PC-9 (cell line): Measurements from ENCODE around the gene STK32B. TPM values are rescaled to one million over a fixed set of nuclear protein-coding genes. Genes with fewer than 3 reads are reported as not detected.

Source experiments
- BruUV-seq: library from RNA; stranded (reverse); fragments of 400-500 nt; replicated peaks from 2 replicates; lab custom pipeline; 2021; lab: Mats Ljungman, UMichigan
- CTCF ChIA-PET: fragments of 300-600 bp; sonication (Branson Sonifier 250); formaldehyde crosslinking; loops from one replicate; lab custom pipeline; 2022; ENCODE audit warnings: antibody characterized with exemption; lab: Charles Lee
- POLR2A ChIA-PET: fragments of 300-600 bp; sonication (Branson Sonifier 250); formaldehyde crosslinking; loops from one replicate; lab custom pipeline; 2022; ENCODE audit warnings: antibody characterized with exemption; ENCODE audit not compliant: unreplicated experiment; lab: Charles Lee
- DNase-seq, 2 experiments: peaks; one replicate each; pipeline versions ENCODE4 v3.0.0 to v3.0.0-alpha.2; 2015 to 2022; ENCODE audit warnings: mixed read lengths in 1 of 2
- H2AFZ ChIP-seq: fragments of 200-600 bp; sonication (generic); 2 replicates; pipeline ENCODE4 v1.8.1; 2017; ENCODE audit warnings: antibody characterized with exemption
- H3F3A ChIP-seq: fragments of 200-600 bp; sonication (generic); 2 replicates; pipeline ENCODE4 v1.8.1; 2017; ENCODE audit warnings: antibody characterized with exemption, mild to moderate bottlenecking, low read depth; ENCODE audit not compliant: insufficient read depth
- H3K27ac ChIP-seq: fragments of 200-600 bp; sonication (generic); 2 replicates; pipeline ENCODE4 v1.6.1; 2016; ENCODE audit warnings: mixed run types
- H3K27me3 ChIP-seq: fragments of 200-600 bp; sonication (generic); 2 replicates; pipeline ENCODE4 v1.6.1; 2016; ENCODE audit warnings: low read depth, mixed run types; ENCODE audit not compliant: insufficient read depth
- H3K36me3 ChIP-seq: fragments of 200-600 bp; sonication (generic); 2 replicates; pipeline ENCODE4 v1.6.1; 2016; ENCODE audit warnings: low read depth, mixed run types
- H3K4me1 ChIP-seq: fragments of 200-600 bp; sonication (generic); replicated peaks from 2 replicates; pipeline ENCODE4 v1.6.1; 2016; ENCODE audit warnings: mixed run types; ENCODE audit not compliant: insufficient read depth
- H3K4me2 ChIP-seq: fragments of 200-600 bp; sonication (generic); 2 replicates; pipeline ENCODE4 v1.6.1; 2017; ENCODE audit warnings: mixed run types
- H3K4me3 ChIP-seq: fragments of 200-600 bp; sonication (generic); 2 replicates; pipeline ENCODE4 v1.6.1; 2016; ENCODE audit warnings: mixed run types
- H3K79me2 ChIP-seq: fragments of 200-600 bp; sonication (generic); 2 replicates; pipeline ENCODE4 v1.6.1; 2017; ENCODE audit warnings: low read depth, mixed run types
- H3K9me2 ChIP-seq: fragments of 200-600 bp; sonication (generic); 2 replicates; pipeline ENCODE4 v1.8.1; 2017; ENCODE audit warnings: mild to moderate bottlenecking; ENCODE audit not compliant: insufficient read depth
- H3K9me3 ChIP-seq: fragments of 200-600 bp; sonication (generic); 2 replicates; pipeline ENCODE4 v1.8.1; 2016; ENCODE audit warnings: low read depth; ENCODE audit not compliant: insufficient read depth
- H4K20me1 ChIP-seq: fragments of 200-600 bp; sonication (generic); 2 replicates; pipeline ENCODE4 v1.8.1; 2017; ENCODE audit not compliant: insufficient read depth
- EZH2 ChIP-seq: fragments of 200-600 bp; sonication (generic); IDR thresholded peaks from 2 replicates; pipeline ENCODE4 v1.8.0; 2017; ENCODE audit warnings: antibody characterized with exemption, low read depth
- intact Hi-C: fragments of 100-400 bp; cut with micrococcal nuclease; formaldehyde crosslinking; loops from one replicate; pipeline ENCODE4 v1.10.0; 2022; ENCODE audit not compliant: unreplicated experiment
- total RNA-seq: library from RNA; stranded (reverse); gene quantifications from 2 replicates; pipeline ENCODE4 v1.2.3, GENCODE V29; 2021
- TF ChIP-seq, protein P1 (sequence below): fragments of 200-600 bp; sonication (generic); conservative IDR thresholded peaks from 2 replicates; pipeline ENCODE4 v1.6.1; 2017; ENCODE audit warnings: mixed run types, antibody characterized with exemption, mild to moderate bottlenecking, moderate library complexity

Gene STK32B
- total RNA-seq, 1 experiment from 2014 or later = not detected

DNA sequence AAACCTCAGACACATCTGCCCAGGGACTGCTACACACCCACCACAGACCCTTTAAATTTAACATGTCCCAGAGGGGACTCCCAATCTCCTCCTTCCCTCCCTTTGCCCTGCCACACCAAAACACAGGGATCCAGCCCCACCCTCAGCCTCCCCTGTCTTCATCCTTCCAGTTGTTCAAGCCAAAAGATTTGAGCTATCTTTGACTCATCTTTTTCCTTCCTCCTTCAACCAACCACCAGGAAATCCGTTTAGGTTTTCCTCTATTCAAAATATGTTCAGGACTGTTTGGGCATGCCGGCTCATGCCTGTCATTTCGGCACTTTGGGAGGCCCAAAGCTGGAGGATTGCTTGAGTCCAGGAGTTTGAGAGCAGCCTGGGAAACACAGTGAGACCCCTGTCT, 6.9 kb upstream of the STK32B start:
- no peak overlapping the region for H2AFZ ChIP-seq
- H3K27me3 ChIP-seq = peaks cover 45% of the 10 kb centered on the region
- no peaks in the 10 kb centered on the region for H3K9me2 ChIP-seq
- intact Hi-C loops = no loop called here
- no peaks in the 10 kb centered on the region for H3K9me3 ChIP-seq
- ChIA-PET CTCF (no interaction called here), POLR2A (no interaction called here)
- DNase-seq = no peak
- H3K36me3 ChIP-seq = no peaks in the 10 kb centered on the region
- BruUV-seq = no TSS peak
- H3K79me2 ChIP-seq = no peaks in the 10 kb centered on the region
- no peak overlapping the region for H3K4me2 ChIP-seq
- no peaks in the 10 kb centered on the region for H3F3A ChIP-seq
- no peaks in the 10 kb centered on the region for H3K4me1 ChIP-seq
- TF ChIP-seq, protein P1, sequence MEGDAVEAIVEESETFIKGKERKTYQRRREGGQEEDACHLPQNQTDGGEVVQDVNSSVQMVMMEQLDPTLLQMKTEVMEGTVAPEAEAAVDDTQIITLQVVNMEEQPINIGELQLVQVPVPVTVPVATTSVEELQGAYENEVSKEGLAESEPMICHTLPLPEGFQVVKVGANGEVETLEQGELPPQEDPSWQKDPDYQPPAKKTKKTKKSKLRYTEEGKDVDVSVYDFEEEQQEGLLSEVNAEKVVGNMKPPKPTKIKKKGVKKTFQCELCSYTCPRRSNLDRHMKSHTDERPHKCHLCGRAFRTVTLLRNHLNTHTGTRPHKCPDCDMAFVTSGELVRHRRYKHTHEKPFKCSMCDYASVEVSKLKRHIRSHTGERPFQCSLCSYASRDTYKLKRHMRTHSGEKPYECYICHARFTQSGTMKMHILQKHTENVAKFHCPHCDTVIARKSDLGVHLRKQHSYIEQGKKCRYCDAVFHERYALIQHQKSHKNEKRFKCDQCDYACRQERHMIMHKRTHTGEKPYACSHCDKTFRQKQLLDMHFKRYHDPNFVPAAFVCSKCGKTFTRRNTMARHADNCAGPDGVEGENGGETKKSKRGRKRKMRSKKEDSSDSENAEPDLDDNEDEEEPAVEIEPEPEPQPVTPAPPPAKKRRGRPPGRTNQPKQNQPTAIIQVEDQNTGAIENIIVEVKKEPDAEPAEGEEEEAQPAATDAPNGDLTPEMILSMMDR = no peak
- no peak for TF ChIP-seq EZH2
- H3K27ac ChIP-seq = no peak overlapping the region
- no peaks in the 10 kb centered on the region for H4K20me1 ChIP-seq
- no peak overlapping the region for H3K4me3 ChIP-seq

DNA sequence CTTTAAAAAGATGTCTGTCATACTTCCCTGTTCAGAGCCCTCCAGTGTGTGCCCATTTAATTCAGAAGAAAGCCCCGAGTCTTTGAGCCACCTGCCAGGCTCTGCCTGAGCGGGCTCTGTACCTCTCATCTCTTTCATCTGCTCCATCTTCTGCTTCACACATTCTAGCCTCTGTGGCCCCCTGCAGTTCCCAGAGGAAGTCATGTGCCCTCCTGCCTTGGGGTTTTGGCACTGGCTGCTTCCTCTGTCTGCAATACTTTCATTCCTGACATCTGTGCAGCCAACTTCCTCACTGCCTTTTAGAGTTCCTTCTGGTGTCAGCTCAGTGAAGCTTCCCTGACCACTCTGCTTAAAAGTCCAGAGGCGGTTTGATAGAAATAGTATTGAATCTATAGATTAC, 6.2 kb upstream of the STK32B start:
- Histone ChIP-seq H3K79me2 (no peaks in the 10 kb centered on the region), H4K20me1 (no peaks in the 10 kb centered on the region), H3K4me3 (no peak overlapping the region), H3K9me3 (no peaks in the 10 kb centered on the region), H3K27me3 (peaks cover 49% of the 10 kb centered on the region), H3K4me2 (no peak overlapping the region), H3K9me2 (no peaks in the 10 kb centered on the region), H2AFZ (no peak overlapping the region), H3K27ac (no peak overlapping the region), H3F3A (no peaks in the 10 kb centered on the region), H3K4me1 (no peaks in the 10 kb centered on the region), H3K36me3 (no peaks in the 10 kb centered on the region)
- no TSS peak for BruUV-seq
- intact Hi-C loops = no loop called here
- no peak for DNase-seq
- ChIA-PET CTCF (no interaction called here), POLR2A (no interaction called here)
- no peak for TF ChIP-seq EZH2
- TF ChIP-seq, protein P1 = no peak

DNA sequence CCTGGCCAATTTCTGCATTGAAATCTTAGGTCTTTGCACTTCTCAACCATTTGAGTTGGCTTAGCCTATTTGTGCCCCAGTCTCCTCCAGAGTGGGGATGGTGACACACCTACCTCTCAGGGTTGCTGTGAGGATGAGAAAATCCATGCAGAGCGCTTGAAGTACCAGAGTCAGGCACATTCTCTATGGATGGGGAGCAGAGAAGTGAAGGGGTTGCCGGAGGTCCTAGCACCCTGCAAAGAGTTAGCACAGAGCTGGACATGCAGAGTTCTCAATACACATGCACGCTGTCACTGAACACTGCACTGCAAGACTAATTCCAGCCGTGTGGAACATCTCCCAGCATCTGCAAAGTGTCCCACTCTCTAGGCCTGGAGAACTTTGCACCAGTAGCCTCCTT, 2.6 kb upstream of the STK32B start:
- Histone ChIP-seq H3F3A (no peaks in the 10 kb centered on the region), H2AFZ (no peak overlapping the region), H3K79me2 (no peaks in the 10 kb centered on the region), H3K4me1 (no peaks in the 10 kb centered on the region), H3K27ac (no peak overlapping the region), H4K20me1 (no peaks in the 10 kb centered on the region), H3K36me3 (no peaks in the 10 kb centered on the region), H3K9me2 (no peaks in the 10 kb centered on the region), H3K9me3 (no peaks in the 10 kb centered on the region), H3K4me3 (no peak overlapping the region), H3K27me3 (peaks cover 35% of the 10 kb centered on the region), H3K4me2 (no peak overlapping the region)
- CTCF ChIA-PET = no interaction called here
- TF ChIP-seq, protein P1 = no peak
- no peak for TF ChIP-seq EZH2
- no peak for DNase-seq
- POLR2A ChIA-PET = interaction anchor here (0.6 kb wide), 1 partner anchor 556 kb away, joined by 5 read pairs; no protein-coding TSS in a partner anchor
- BruUV-seq = no TSS peak
- intact Hi-C loops = no loop called here
